Ishikawa (cell line): ENCODE measurements around the gene LRRC63.

Experiments
- CEBPB ChIP-seq: IDR thresholded peaks from 2 replicates; pipeline ENCODE4 v1.6.1; 2012
- CREB1 ChIP-seq: IDR thresholded peaks from 2 replicates; pipeline ENCODE4 v1.6.1; 2012; ENCODE audit warnings: low read depth
- EGR1 ChIP-seq: IDR thresholded peaks from 2 replicates; pipeline ENCODE4 v1.6.1; 2012
- EP300 ChIP-seq: IDR thresholded peaks from 2 replicates; pipeline ENCODE4 v1.6.1; 2012; ENCODE audit warnings: borderline replicate concordance
- FOXM1 ChIP-seq: IDR thresholded peaks from 2 replicates; pipeline ENCODE4 v1.6.1; 2012; ENCODE audit warnings: low read depth, borderline replicate concordance
- NFIC ChIP-seq: IDR thresholded peaks from 2 replicates; pipeline ENCODE4 v1.6.1; 2012
- RAD21 ChIP-seq: IDR thresholded peaks from 2 replicates; pipeline ENCODE4 v1.6.1; 2012; ENCODE audit warnings: low read depth
- TAF1 ChIP-seq: IDR thresholded peaks from 2 replicates; pipeline ENCODE4 v1.6.1; 2012; ENCODE audit warnings: low read depth, mild to moderate bottlenecking
- TCF12 ChIP-seq: IDR thresholded peaks from 2 replicates; pipeline ENCODE4 v1.6.1; 2012; ENCODE audit warnings: low read depth
- TEAD4 ChIP-seq: IDR thresholded peaks from 2 replicates; pipeline ENCODE4 v1.6.1; 2012
- YY1 ChIP-seq: IDR thresholded peaks from 2 replicates; pipeline ENCODE4 v1.6.1; 2012; ENCODE audit warnings: low read depth
- ZBTB7A ChIP-seq: IDR thresholded peaks from 2 replicates; pipeline ENCODE4 v1.6.1; 2012; ENCODE audit warnings: low read depth
- TF ChIP-seq, protein P1 (sequence below): IDR thresholded peaks from 2 replicates; pipeline ENCODE4 v1.6.1; 2012
- TF ChIP-seq, protein P2 (sequence below): IDR thresholded peaks from 2 replicates; pipeline ENCODE4 v1.6.1; 2012; ENCODE audit warnings: low read depth, mild to moderate bottlenecking
- TF ChIP-seq, protein P3 (sequence below): IDR thresholded peaks from 2 replicates; pipeline ENCODE4 v1.6.1; 2012

The LRRC63 gene

GRCh38 chr13:46173656-46174055 lies 38.1 kb upstream of the LRRC63 start:
- TF ChIP-seq TEAD4 (no peak), FOXM1 (no peak), CEBPB (no peak), EP300 (no peak), YY1 (no peak), EGR1 (no peak), TCF12 (no peak), CREB1 (no peak), ZBTB7A (no peak), RAD21 (no peak), NFIC (no peak), TAF1 (no peak)
- TF ChIP-seq, protein P1, sequence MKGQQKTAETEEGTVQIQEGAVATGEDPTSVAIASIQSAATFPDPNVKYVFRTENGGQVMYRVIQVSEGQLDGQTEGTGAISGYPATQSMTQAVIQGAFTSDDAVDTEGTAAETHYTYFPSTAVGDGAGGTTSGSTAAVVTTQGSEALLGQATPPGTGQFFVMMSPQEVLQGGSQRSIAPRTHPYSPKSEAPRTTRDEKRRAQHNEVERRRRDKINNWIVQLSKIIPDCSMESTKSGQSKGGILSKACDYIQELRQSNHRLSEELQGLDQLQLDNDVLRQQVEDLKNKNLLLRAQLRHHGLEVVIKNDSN = no peak
- TF ChIP-seq, protein P2, sequence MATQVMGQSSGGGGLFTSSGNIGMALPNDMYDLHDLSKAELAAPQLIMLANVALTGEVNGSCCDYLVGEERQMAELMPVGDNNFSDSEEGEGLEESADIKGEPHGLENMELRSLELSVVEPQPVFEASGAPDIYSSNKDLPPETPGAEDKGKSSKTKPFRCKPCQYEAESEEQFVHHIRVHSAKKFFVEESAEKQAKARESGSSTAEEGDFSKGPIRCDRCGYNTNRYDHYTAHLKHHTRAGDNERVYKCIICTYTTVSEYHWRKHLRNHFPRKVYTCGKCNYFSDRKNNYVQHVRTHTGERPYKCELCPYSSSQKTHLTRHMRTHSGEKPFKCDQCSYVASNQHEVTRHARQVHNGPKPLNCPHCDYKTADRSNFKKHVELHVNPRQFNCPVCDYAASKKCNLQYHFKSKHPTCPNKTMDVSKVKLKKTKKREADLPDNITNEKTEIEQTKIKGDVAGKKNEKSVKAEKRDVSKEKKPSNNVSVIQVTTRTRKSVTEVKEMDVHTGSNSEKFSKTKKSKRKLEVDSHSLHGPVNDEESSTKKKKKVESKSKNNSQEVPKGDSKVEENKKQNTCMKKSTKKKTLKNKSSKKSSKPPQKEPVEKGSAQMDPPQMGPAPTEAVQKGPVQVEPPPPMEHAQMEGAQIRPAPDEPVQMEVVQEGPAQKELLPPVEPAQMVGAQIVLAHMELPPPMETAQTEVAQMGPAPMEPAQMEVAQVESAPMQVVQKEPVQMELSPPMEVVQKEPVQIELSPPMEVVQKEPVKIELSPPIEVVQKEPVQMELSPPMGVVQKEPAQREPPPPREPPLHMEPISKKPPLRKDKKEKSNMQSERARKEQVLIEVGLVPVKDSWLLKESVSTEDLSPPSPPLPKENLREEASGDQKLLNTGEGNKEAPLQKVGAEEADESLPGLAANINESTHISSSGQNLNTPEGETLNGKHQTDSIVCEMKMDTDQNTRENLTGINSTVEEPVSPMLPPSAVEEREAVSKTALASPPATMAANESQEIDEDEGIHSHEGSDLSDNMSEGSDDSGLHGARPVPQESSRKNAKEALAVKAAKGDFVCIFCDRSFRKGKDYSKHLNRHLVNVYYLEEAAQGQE = no peak
- TF ChIP-seq, protein P3, sequence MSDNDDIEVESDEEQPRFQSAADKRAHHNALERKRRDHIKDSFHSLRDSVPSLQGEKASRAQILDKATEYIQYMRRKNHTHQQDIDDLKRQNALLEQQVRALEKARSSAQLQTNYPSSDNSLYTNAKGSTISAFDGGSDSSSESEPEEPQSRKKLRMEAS = no peak

DNA sequence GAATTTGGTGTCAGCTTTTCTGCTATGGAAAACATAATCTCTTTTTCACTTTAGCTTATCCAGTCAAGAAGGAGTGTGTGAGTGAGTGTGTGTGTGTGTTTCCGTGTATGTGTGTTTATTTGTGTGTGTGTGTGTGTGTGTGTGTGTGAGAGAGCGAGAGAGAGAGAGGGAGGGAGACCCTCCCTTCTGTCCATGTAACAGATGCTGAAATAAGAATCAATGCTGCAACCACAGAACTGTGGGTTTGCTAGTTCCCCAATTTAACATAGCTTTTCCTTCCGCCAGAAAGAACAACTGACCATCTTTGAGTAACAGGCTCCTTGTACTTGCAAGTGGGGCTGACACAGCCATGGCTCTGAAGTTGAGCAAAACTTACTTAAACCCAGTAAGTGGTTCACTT lies 35.0 kb upstream of the LRRC63 start:
- no peak for TF ChIP-seq EP300

DNA sequence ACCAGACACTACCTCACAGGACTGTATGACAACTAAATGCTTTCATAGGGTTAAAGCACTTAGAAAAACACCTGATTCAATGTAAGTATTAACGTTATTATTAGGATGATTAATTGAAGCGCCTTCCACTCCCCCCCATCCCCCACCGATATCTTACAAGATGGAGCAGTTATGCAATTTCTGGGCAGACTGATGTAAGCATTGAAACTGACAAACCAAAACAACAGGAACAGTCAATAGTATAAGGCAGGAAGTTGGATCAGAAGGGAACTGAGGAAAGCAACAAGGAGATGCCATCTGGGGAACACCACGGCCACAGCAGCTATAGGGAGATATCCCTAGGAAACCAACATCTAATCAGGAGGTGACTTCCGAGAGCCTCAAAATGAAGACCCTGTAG lies 33.6 kb upstream of the LRRC63 start:
- no peak for TF ChIP-seq TAF1
- TF ChIP-seq FOXM1 = no peak
- TF ChIP-seq NFIC = no peak
- no peak for TF ChIP-seq YY1
- TF ChIP-seq TCF12 = no peak
- no peak for TF ChIP-seq EGR1
- no peak for TF ChIP-seq CREB1
- TF ChIP-seq, protein P1 = no peak
- TF ChIP-seq, protein P3 = no peak
- no peak for TF ChIP-seq CEBPB
- TF ChIP-seq EP300 = no peak
- no peak for TF ChIP-seq TEAD4
- TF ChIP-seq RAD21 = no peak
- TF ChIP-seq, protein P2 = no peak

DNA sequence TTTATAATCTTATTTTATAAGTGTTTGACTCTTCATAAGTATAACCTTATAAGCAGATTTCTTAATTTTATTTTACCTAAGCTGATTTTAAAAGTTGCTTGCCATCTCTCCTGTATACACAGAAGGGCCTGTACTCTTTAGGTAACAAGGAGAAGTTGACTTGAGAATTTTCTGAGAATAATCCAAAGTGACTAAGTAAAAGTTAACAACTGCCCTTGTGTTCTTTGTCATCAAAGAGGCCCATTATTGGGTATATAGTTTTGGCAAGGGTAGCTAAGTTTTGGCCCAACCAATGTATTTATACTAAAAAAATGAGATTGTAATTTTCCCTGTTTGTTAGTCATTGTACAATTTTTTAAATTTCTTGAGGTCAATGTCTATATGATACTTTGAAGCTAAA lies 32.9 kb upstream of the LRRC63 start:
- no peak for TF ChIP-seq EP300

- no peak for TF ChIP-seq ZBTB7A
- no peak for TF ChIP-seq FOXM1
- no peak for TF ChIP-seq EP300
- no peak for TF ChIP-seq CEBPB
- TF ChIP-seq TEAD4 = no peak
- TF ChIP-seq RAD21 = no peak
- TF ChIP-seq, protein P1 = no peak
- TF ChIP-seq TAF1 = no peak
- TF ChIP-seq, protein P3 = no peak
- TF ChIP-seq EGR1 = no peak
- no peak for TF ChIP-seq NFIC
- no peak for TF ChIP-seq CREB1
- TF ChIP-seq, protein P2 = no peak
Observed at GRCh38 chr13:46179491-46179908, 32.2 kb upstream of the LRRC63 start.
